Duodenal mucosa (tissue), 2 donors: ENCODE results near the gene ELMO1.

Source experiments
- H3K27ac ChIP-seq: one replicate; pipeline ENCODE4 v1.7.0; 2013; ENCODE audit warnings: low read depth, low read length
- H3K27me3 ChIP-seq, 2 donors: one replicate each; pipeline ENCODE4 v1.7.0; 2013; ENCODE audit warnings: low read length in 2 of 2, control low read depth in 1 of 2; ENCODE audit not compliant: insufficient read depth in 2 of 2, control insufficient read depth in 1 of 2
- H3K36me3 ChIP-seq, 2 donors: one replicate each; pipeline ENCODE4 v1.7.0; 2013; ENCODE audit warnings: low read length in 2 of 2, control low read depth in 1 of 2; ENCODE audit not compliant: insufficient read depth in 2 of 2, control insufficient read depth in 1 of 2
- H3K4me1 ChIP-seq, 2 donors: one replicate each; pipeline ENCODE4 v1.7.0; 2013; ENCODE audit warnings: low read length in 2 of 2, control low read depth in 1 of 2; ENCODE audit not compliant: insufficient read depth in 2 of 2, control insufficient read depth in 1 of 2
- H3K4me3 ChIP-seq, 2 donors: one replicate each; pipeline ENCODE4 v1.7.0; 2013; ENCODE audit warnings: low read length in 2 of 2, low read depth in 1 of 2
- H3K9ac ChIP-seq, 2 donors: one replicate each; pipeline ENCODE4 v1.7.0; 2013; ENCODE audit warnings: low read length in 2 of 2, low read depth in 1 of 2
- H3K9me3 ChIP-seq, 2 donors: one replicate each; pipeline ENCODE4 v1.7.0; 2013; ENCODE audit warnings: low read length in 2 of 2, control low read depth in 1 of 2; ENCODE audit not compliant: control insufficient read depth in 1 of 2

The ELMO1 gene

GRCh38 chr7:37377231-37377630 lies 71.4 kb downstream of the ELMO1 start:
- H3K36me3 ChIP-seq: no peaks in the 10 kb centered on the region
- no peaks in the 10 kb centered on the region for H3K9me3 ChIP-seq
- no peaks in the 10 kb centered on the region for H3K27me3 ChIP-seq
- no peaks in the 10 kb centered on the region for H3K4me1 ChIP-seq
- H3K9ac ChIP-seq: no peak overlapping the region
- no peak overlapping the region for H3K4me3 ChIP-seq
- H3K27ac ChIP-seq: no peak overlapping the region

- H3K9me3 ChIP-seq: no peaks in the 10 kb centered on the region
- no peak overlapping the region for H3K9ac ChIP-seq
- no peaks in the 10 kb centered on the region for H3K4me1 ChIP-seq
- no peaks in the 10 kb centered on the region for H3K27me3 ChIP-seq
- H3K4me3 ChIP-seq: no peak overlapping the region
- no peak overlapping the region for H3K27ac ChIP-seq
- H3K36me3 ChIP-seq: no peaks in the 10 kb centered on the region
Measured at GRCh38 chr7:37376386-37376785, 72.3 kb downstream of the ELMO1 start.

GRCh38 chr7:37372750-37373149 lies 75.9 kb downstream of the ELMO1 start:
- Histone ChIP-seq H3K9me3 (no peaks in the 10 kb centered on the region), H3K36me3 (no peaks in the 10 kb centered on the region), H3K9ac (no peak overlapping the region), H3K4me3 (no peak overlapping the region), H3K27me3 (no peaks in the 10 kb centered on the region), H3K4me1 (no peaks in the 10 kb centered on the region), H3K27ac (no peak overlapping the region)

GRCh38 chr7:37371755-37372154 lies 76.9 kb downstream of the ELMO1 start:
- Histone ChIP-seq H3K4me3 (no peak overlapping the region), H3K27ac (no peak overlapping the region), H3K27me3 (no peaks in the 10 kb centered on the region), H3K4me1 (no peaks in the 10 kb centered on the region), H3K36me3 (no peaks in the 10 kb centered on the region), H3K9ac (no peak overlapping the region), H3K9me3 (no peaks in the 10 kb centered on the region)

- no peaks in the 10 kb centered on the region for H3K4me1 ChIP-seq
- no peak overlapping the region for H3K4me3 ChIP-seq
- no peaks in the 10 kb centered on the region for H3K36me3 ChIP-seq
- H3K27ac ChIP-seq: no peak overlapping the region
- no peaks in the 10 kb centered on the region for H3K27me3 ChIP-seq
- no peaks in the 10 kb centered on the region for H3K9me3 ChIP-seq
- H3K9ac ChIP-seq: no peak overlapping the region
Measured at GRCh38 chr7:37369906-37370305, 78.8 kb downstream of the ELMO1 start.

- H3K27ac ChIP-seq: no peak overlapping the region
- no peak overlapping the region for H3K9ac ChIP-seq
- no peak overlapping the region for H3K4me3 ChIP-seq
- no peaks in the 10 kb centered on the region for H3K27me3 ChIP-seq
- no peaks in the 10 kb centered on the region for H3K4me1 ChIP-seq
- no peaks in the 10 kb centered on the region for H3K9me3 ChIP-seq
- H3K36me3 ChIP-seq: no peaks in the 10 kb centered on the region
Measured at GRCh38 chr7:37368540-37368939, 80.1 kb downstream of the ELMO1 start.

GRCh38 chr7:37367010-37367409 lies 81.7 kb downstream of the ELMO1 start:
- H3K27me3 ChIP-seq: no peaks in the 10 kb centered on the region
- no peaks in the 10 kb centered on the region for H3K9me3 ChIP-seq
- H3K9ac ChIP-seq: no peak overlapping the region
- H3K27ac ChIP-seq: no peak overlapping the region
- H3K4me3 ChIP-seq: no peak overlapping the region
- no peaks in the 10 kb centered on the region for H3K4me1 ChIP-seq
- no peaks in the 10 kb centered on the region for H3K36me3 ChIP-seq

- Histone ChIP-seq H3K4me3 (no peak overlapping the region), H3K9me3 (no peaks in the 10 kb centered on the region), H3K4me1 (no peaks in the 10 kb centered on the region), H3K9ac (no peak overlapping the region), H3K27me3 (no peaks in the 10 kb centered on the region), H3K36me3 (no peaks in the 10 kb centered on the region), H3K27ac (no peak overlapping the region)
Measured at GRCh38 chr7:37366445-37366844, 82.2 kb downstream of the ELMO1 start.

GRCh38 chr7:37365405-37365804 lies 83.3 kb downstream of the ELMO1 start:
- no peaks in the 10 kb centered on the region for H3K4me1 ChIP-seq
- H3K27ac ChIP-seq: no peak overlapping the region
- H3K36me3 ChIP-seq: no peaks in the 10 kb centered on the region
- H3K27me3 ChIP-seq: no peaks in the 10 kb centered on the region
- no peak overlapping the region for H3K9ac ChIP-seq
- H3K4me3 ChIP-seq: no peak overlapping the region
- no peaks in the 10 kb centered on the region for H3K9me3 ChIP-seq

- no peak overlapping the region for H3K4me3 ChIP-seq
- H3K36me3 ChIP-seq: no peaks in the 10 kb centered on the region
- H3K9me3 ChIP-seq: no peaks in the 10 kb centered on the region
- H3K27ac ChIP-seq: no peak overlapping the region
- no peak overlapping the region for H3K9ac ChIP-seq
- H3K4me1 ChIP-seq: no peaks in the 10 kb centered on the region
- no peaks in the 10 kb centered on the region for H3K27me3 ChIP-seq
Measured at GRCh38 chr7:37364856-37365255, 83.8 kb downstream of the ELMO1 start.
